ENCODE measurements around the gene SPAG6.

Gene SPAG6

DNA sequence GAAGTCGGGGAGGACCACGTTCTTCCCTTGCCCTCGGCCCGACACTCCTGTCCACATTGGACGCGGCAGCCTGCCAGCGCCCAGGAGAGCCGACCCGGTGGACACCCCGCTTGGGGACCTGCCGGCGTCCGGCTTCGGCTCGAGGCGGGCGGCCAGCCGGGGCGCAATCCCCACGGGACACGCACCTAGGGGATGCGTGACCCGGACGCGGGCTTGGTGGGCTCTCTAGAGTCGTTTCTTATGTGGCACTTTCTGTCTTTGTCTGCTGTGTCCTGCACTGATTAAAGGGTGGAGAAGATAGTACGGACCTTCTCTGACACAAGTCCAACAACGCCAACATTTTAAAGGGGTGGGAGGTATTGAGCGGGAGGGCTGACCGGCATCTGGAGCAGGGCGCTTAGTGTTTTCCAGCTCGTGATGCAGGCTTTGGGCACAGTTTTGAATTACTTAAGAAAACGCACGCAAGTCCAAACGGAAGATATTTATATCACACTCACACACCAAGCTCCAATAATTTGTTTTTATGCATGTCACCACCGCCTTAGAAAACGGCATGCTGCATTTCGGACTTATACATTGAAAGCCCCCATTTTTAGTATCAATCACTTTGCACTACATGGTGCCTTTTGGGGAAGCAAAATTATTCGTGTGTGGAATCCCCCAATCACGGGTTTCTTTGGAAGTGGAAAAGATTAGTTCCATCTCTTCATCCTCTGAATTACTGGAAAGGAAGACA lies 3.9 kb upstream of the SPAG6 start:
- peaks cover 32 to 65% (median 45%) of the 10 kb centered on the region in 10 experiments for H3K4me1 ChIP-seq
- H3K4me3 ChIP-seq, result peak overlapping the region; percentile 71 to 85 (median 78)
- H3K27me3 ChIP-seq, result peaks cover 93 to 100% (median 100%) of the 10 kb centered on the region in 11 experiments
- TF ChIP-seq Cebpa-rat (IDR thresholded peaks at IDR 0.05), result no peak
- peaks cover 0 to 21% (median 6%) of the 10 kb centered on the region in 11 experiments; a peak in 9 of 22 replicates for H4K20me1 ChIP-seq
- H3K9me3 ChIP-seq (replicated peaks in 1 of 11), result peaks cover 12 to 17% (median 14%) of the 10 kb centered on the region in 11 experiments; a peak in 20 of 22 replicates
- H3K36me3 ChIP-seq, result no peaks in the 10 kb centered on the region
- peak overlapping the region; percentile 71 to 94 (median 83) for H3K4me2 ChIP-seq
- H3K9ac ChIP-seq, result peak overlapping the region; percentile 92 to 99 (median 97)
- H3K27ac ChIP-seq, result peak overlapping the region; percentile 94 to 98 (median 97)

DNA sequence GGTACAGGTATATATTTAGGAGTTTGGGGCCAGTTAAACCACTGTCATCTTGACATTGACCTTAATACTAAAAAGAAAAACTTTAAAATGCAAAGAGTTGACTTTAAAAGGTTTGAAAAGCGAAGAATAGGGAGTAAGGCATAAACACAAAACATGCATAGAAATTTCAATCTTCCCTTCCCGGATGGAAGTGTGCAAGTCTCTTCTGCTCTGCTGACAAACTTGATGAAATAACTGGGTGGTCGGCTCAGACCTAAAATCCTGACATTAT lies 3.4 kb upstream of the SPAG6 start:
- peak overlapping the region; percentile 92 to 99 (median 97); a peak in 20 of 22 replicates for H3K9ac ChIP-seq
- H3K4me3 ChIP-seq, result peak overlapping the region; percentile 71 to 85 (median 78)
- peak overlapping the region; percentile 71 to 94 (median 83) for H3K4me2 ChIP-seq

DNA sequence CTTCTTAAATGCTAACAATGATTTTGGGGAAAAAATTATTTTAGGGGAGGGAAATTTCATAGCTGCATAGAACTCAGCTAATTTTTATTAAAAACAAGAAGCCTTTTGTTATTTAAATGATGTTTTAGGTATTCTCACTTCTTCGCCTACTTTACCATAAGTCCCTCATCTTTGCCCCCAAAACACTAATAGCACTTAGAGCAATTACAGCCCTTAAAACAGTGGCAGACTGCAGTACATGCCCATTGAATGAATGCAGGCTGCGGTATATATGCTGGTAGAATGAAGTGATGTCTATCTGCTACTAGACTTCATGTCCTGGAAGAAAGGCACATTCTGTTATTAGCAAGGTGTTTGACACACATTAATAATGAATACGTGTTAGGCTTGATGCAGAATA lies 2.9 kb upstream of the SPAG6 start:
- Histone ChIP-seq H3K4me2 (peak overlapping the region; percentile 30 to 94 (median 83); a peak in 19 of 22 replicates), H4K20me1 (peaks cover 0 to 15% (median 0%) of the 10 kb centered on the region in 11 experiments; a peak in 7 of 22 replicates), H3K4me3 (peak overlapping the region in 7 of 10 experiments; percentile 71 to 85 (median 78); a peak in 7 of 20 replicates), H3K36me3 (no peaks in the 10 kb centered on the region), H3K9me3 (replicated peaks in 1 of 11) (peaks cover 12 to 22% (median 14%) of the 10 kb centered on the region in 11 experiments; a peak in 20 of 22 replicates), H3K9ac (peak overlapping the region in 7 of 11 experiments; percentile 92 to 98 (median 96); a peak in 15 of 22 replicates), H3K27me3 (peaks cover 82 to 100% (median 98%) of the 10 kb centered on the region in 11 experiments), H3K27ac (peak overlapping the region in 9 of 11 experiments; percentile 30 to 98 (median 97); a peak in 15 of 22 replicates), H3K4me1 (peaks cover 27 to 59% (median 44%) of the 10 kb centered on the region in 10 experiments)
- no peak for TF ChIP-seq Cebpa-rat (IDR thresholded peaks at IDR 0.05)

More for the DNA sequence above, 3.4 kb upstream of the SPAG6 start:
- Histone ChIP-seq H3K27ac (peak overlapping the region in 10 of 11 experiments; percentile 94 to 98 (median 97); a peak in 19 of 22 replicates), H4K20me1 (peaks cover 0 to 16% (median under 1%) of the 10 kb centered on the region in 11 experiments; a peak in 7 of 22 replicates), H3K4me1 (peaks cover 31 to 63% (median 45%) of the 10 kb centered on the region in 10 experiments), H3K36me3 (no peaks in the 10 kb centered on the region), H3K27me3 (peaks cover 88 to 100% (median 100%) of the 10 kb centered on the region in 11 experiments), H3K9me3 (replicated peaks in 1 of 11) (peaks cover 12 to 20% (median 14%) of the 10 kb centered on the region in 11 experiments; a peak in 20 of 22 replicates)
- no peak for TF ChIP-seq Cebpa-rat (IDR thresholded peaks at IDR 0.05)

DNA sequence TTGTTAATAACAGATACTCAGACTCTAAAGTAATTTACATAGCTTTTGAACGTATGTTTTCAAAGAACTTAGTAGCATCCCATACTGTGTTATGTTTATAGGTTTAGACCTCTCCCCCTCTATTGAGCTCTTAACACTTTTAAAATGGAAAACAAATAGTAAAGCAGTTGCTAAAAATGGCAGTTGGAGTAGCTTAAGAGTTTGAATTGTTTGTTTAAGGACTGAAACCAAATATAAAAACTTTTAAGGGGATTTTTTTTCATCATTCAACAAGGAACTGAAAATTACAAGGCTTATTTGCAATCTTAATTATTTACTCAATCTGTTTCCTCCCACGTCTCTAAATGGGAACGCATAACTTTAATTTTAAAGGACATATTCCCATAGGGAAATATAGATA lies 1.6 kb upstream of the SPAG6 start:
- peak overlapping the region in 9 of 11 experiments; percentile 25 to 98 (median 96); a peak in 18 of 22 replicates for H3K27ac ChIP-seq
- H3K27me3 ChIP-seq, result peaks cover 69 to 96% (median 91%) of the 10 kb centered on the region in 11 experiments
- no peak for TF ChIP-seq Cebpa-rat (IDR thresholded peaks at IDR 0.05)
- H3K4me3 ChIP-seq, result peak overlapping the region in 3 of 10 experiments; percentile 27 to 35 (median 35); a peak in 4 of 20 replicates
- H3K9me3 ChIP-seq (replicated peaks in 1 of 11), result peaks cover 12 to 22% (median 14%) of the 10 kb centered on the region in 11 experiments; a peak in 20 of 22 replicates
- peak overlapping the region; percentile 55 to 88 (median 75); a peak in 21 of 22 replicates for H3K4me2 ChIP-seq
- no peaks in the 10 kb centered on the region for H3K36me3 ChIP-seq
- H3K4me1 ChIP-seq, result peaks cover 23 to 49% (median 42%) of the 10 kb centered on the region in 10 experiments
- peaks cover 0 to 15% (median 0%) of the 10 kb centered on the region in 11 experiments; a peak in 7 of 22 replicates for H4K20me1 ChIP-seq
- peak overlapping the region in 8 of 11 experiments; percentile 17 to 97 (median 76); a peak in 13 of 22 replicates for H3K9ac ChIP-seq

DNA sequence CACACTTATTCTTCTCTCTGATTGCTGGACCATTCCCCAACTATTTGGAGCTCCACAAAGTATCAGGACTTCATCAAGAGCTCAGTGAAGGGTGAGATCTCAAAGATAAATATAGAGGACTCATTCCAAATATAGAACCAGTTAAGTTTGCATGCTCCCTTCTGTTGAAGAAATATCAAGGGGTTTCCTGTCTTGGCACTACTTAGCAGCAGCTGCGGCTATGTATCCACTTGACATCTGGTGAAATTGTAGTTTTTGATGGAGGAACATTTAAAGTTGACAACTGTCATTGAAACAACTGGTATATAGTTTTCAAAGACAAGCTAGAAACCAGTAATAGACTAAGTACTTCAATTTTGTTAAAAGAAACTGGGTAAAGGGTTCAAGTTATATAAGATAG lies 1.0 kb upstream of the SPAG6 start:
- Histone ChIP-seq H3K4me3 (peak overlapping the region in 6 of 10 experiments; percentile 27 to 70 (median 58); a peak in 7 of 20 replicates), H3K4me1 (peaks cover 19 to 46% (median 38%) of the 10 kb centered on the region in 10 experiments), H3K9ac (peak overlapping the region in 8 of 11 experiments; percentile 17 to 97 (median 76); a peak in 14 of 22 replicates), H4K20me1 (peaks cover 0 to 15% (median 0%) of the 10 kb centered on the region in 11 experiments; a peak in 7 of 22 replicates), H3K27ac (peak overlapping the region in 9 of 11 experiments; percentile 67 to 98 (median 96); a peak in 17 of 22 replicates), H3K27me3 (peaks cover 64 to 94% (median 86%) of the 10 kb centered on the region in 11 experiments), H3K9me3 (replicated peaks in 1 of 11) (peaks cover 12 to 22% (median 14%) of the 10 kb centered on the region in 11 experiments; a peak in 20 of 22 replicates), H3K4me2 (peak overlapping the region; percentile 55 to 88 (median 75); a peak in 21 of 22 replicates), H3K36me3 (no peaks in the 10 kb centered on the region)
- no peak for TF ChIP-seq Cebpa-rat (IDR thresholded peaks at IDR 0.05)

DNA sequence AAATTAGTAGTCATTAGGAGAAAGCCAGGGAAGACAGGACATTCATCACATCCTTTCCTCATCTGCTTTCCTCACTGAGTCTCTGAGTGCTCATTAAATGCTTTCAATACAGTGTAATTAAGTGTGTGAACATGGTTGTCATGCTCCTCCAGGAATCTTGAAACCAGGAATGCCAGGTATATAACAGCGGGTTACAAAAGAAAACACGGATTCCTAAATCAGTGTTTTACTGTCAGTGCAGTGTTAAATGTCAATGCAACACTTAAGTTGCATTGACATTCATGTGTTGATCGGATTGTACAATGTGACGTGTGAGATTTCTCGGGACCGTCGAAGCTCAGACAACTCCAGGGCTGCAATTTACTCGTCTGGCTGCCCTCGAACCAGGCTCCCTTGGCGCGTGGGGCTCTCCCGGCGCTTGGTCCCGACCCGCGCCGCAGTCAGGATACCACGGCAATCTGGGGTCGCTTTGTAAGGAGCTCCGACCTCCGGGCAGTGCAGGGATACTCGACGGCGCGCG lies 455 bp upstream of the SPAG6 start:
- Histone ChIP-seq H3K9ac (peak overlapping the region; percentile 58 to 97 (median 73)), H3K9me3 (replicated peaks in 1 of 11) (peaks cover 12 to 22% (median 14%) of the 10 kb centered on the region in 11 experiments; a peak in 20 of 22 replicates), H4K20me1 (peaks cover 0 to 15% (median 0%) of the 10 kb centered on the region in 11 experiments; a peak in 7 of 22 replicates), H3K4me1 (peaks cover 13 to 40% (median 32%) of the 10 kb centered on the region in 10 experiments), H3K4me2 (peak overlapping the region; percentile 55 to 88 (median 75)), H3K27ac (peak overlapping the region; percentile 41 to 98 (median 94); a peak in 21 of 22 replicates), H3K4me3 (peak overlapping the region; percentile 50 to 70 (median 60)), H3K27me3 (peaks cover 58 to 88% (median 80%) of the 10 kb centered on the region in 11 experiments), H3K36me3 (no peaks in the 10 kb centered on the region)
- TF ChIP-seq Cebpa-rat (IDR thresholded peaks at IDR 0.05), result no peak

DNA sequence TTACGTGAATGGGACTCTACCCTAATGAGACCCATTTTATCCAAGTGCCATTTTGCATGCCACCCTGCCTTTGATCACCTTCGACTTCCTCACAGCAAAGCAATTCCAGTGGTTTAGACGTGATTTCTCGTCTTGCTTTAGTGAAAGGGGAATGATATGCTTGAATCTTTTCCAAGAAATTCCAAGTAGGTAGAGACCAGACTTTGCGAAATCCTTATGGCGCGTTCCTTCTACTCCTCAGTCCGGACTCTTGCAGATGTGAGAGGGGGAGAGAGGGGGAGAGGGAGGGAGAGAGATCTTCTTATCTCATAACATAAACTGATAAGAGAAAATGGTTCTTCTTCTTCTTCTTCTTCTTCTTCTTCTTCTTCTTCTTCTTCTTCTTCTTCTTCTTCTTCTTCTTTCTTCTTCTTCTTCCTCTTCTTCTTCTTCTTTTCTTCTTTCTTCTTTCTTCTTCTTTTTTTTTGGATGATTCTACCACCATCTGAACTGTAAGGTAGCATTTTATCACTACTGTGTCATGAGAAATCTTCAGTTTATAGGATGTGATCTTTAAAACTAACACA lies 883 bp downstream of the SPAG6 start:
- H3K36me3 ChIP-seq, result no peaks in the 10 kb centered on the region
- peak overlapping the region in 2 of 11 experiments; percentile 76 to 97; a peak in 2 of 22 replicates for H3K27ac ChIP-seq
- H4K20me1 ChIP-seq, result peaks cover 0 to 7% (median 0%) of the 10 kb centered on the region in 11 experiments; a peak in 7 of 22 replicates
- peaks cover 12 to 22% (median 14%) of the 10 kb centered on the region in 11 experiments; a peak in 20 of 22 replicates for H3K9me3 ChIP-seq (replicated peaks in 1 of 11)
- no peak for TF ChIP-seq Cebpa-rat (IDR thresholded peaks at IDR 0.05)
- H3K27me3 ChIP-seq, result peaks cover 48 to 74% (median 66%) of the 10 kb centered on the region in 11 experiments
- H3K9ac ChIP-seq, result peak overlapping the region in 2 of 11 experiments; percentile 82 to 96; a peak in 2 of 22 replicates
- peaks cover 11 to 39% (median 26%) of the 10 kb centered on the region in 10 experiments for H3K4me1 ChIP-seq
- peak overlapping the region in 5 of 10 experiments; percentile 50 to 64 (median 62); a peak in 7 of 20 replicates for H3K4me3 ChIP-seq
- H3K4me2 ChIP-seq, result peak overlapping the region in 9 of 11 experiments; percentile 55 to 88 (median 75); a peak in 15 of 22 replicates

DNA sequence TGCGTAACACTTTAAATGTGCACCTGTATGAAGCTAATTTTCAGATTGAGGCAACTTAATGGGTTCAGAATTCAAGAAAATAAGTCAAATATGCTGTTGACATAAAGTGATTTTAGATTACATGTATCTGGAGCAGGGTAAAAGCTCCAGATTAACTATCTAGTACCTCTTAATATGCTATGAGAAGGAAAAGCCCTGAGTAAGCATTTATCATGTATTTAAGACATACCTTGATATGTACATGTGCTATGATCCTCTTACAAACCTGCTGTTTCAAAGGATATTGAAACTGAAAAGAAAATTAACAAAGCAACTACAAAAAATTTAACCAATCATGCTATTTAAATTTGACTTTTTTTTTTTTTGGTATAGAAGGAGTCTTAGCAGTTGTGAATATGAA lies 4.5 kb downstream of the SPAG6 start:
- Histone ChIP-seq H3K9ac (no peak overlapping the region), H3K27me3 (peaks cover 15 to 39% (median 31%) of the 10 kb centered on the region in 11 experiments), H3K9me3 (replicated peaks in 1 of 11) (peaks cover 12 to 21% (median 14%) of the 10 kb centered on the region in 11 experiments; a peak in 20 of 22 replicates), H4K20me1 (no peaks in the 10 kb centered on the region), H3K27ac (no peak overlapping the region), H3K4me2 (no peak overlapping the region), H3K4me1 (peaks cover 0 to 13% (median 10%) of the 10 kb centered on the region in 10 experiments; a peak in 14 of 20 replicates), H3K36me3 (no peaks in the 10 kb centered on the region), H3K4me3 (no peak overlapping the region)
- no peak for TF ChIP-seq Cebpa-rat (IDR thresholded peaks at IDR 0.05)

Data from BLaER1 treated with 17β-estradiol and CSF1 and Interleukin-3, amounts not matched to agents 10 nM and 100 nM (cell line).